Measurements from ENCODE around the gene DOCK9.
"Not testable (repeated sequence)": the region's sequence is repeated elsewhere in the genome, so short reads cannot be mapped to it uniquely, and the experiment has no call there.

DOCK9 gene

GRCh38 chr13:98761126-98761985, 216.5 kb downstream of the DOCK9 start:
- no peak for DNase-seq

GRCh38 chr13:98755729-98756128, 222.1 kb downstream of the DOCK9 start:
- DNase-seq, result no peak

- no peak for DNase-seq
Measured at GRCh38 chr13:98755116-98755515, 222.7 kb downstream of the DOCK9 start.

GRCh38 chr13:98754468-98754867, 223.4 kb downstream of the DOCK9 start:
- DNase-seq, result not testable (repeated sequence)

GRCh38 chr13:98752467-98753290, 225.2 kb downstream of the DOCK9 start, which contains the start of gene SLC15A1:
Gene SLC15A1, minus strand, starts transcription at chr13:98752672. Its CDS starts 74 bp downstream, at chr13:98752598.
- no peak for DNase-seq

- no peak for DNase-seq
Measured at GRCh38 chr13:98751861-98752466, 225.9 kb downstream of the DOCK9 start.

- no peak for DNase-seq
Measured at GRCh38 chr13:98751367-98751782, 226.5 kb downstream of the DOCK9 start.

- DNase-seq, result no peak
Measured at GRCh38 chr13:98749501-98749900, 228.4 kb downstream of the DOCK9 start.

- no peak for DNase-seq
Measured at GRCh38 chr13:98746968-98747367, 230.9 kb downstream of the DOCK9 start.
